GM19023 (cell line): ENCODE results near the gene CSNK2B.
A peak's percentile ranks its signal among the peaks of the same experiment; 100 is the strongest.

Experiments
- ATAC-seq: cut with Tn5 transposase; IDR thresholded peaks from one replicate; pipeline ENCODE4 v1.9.1; 2021; ENCODE audit warnings: mild to moderate bottlenecking, moderate library complexity; ENCODE audit not compliant: unreplicated experiment

Gene CSNK2B

GRCh38 chr6:31665501-31666336 lies at the start of gene CSNK2B:
CSNK2B (plus strand) TSS chr6:31666080; CDS start chr6:31666832, 752 bp downstream.
- peak; percentile 83 for ATAC-seq

- no peak for ATAC-seq
Observed at GRCh38 chr6:31617010-31617409, 48.9 kb upstream of the CSNK2B start.

- peak; percentile 81 for ATAC-seq
Observed at GRCh38 chr6:31619805-31620585, 45.9 kb upstream of the CSNK2B start.

GRCh38 chr6:31620586-31621319 lies 45.1 kb upstream of the CSNK2B start, which contains the start of gene PRRC2A:
PRRC2A (plus strand) TSS chr6:31620715; CDS start chr6:31622790, 2,075 bp downstream.
- peak; percentile 34 for ATAC-seq

- no peak for ATAC-seq
Observed at GRCh38 chr6:31621320-31621939, 44.5 kb upstream of the CSNK2B start.

- ATAC-seq = no peak
Observed at GRCh38 chr6:31621991-31622390, 43.9 kb upstream of the CSNK2B start.

- no peak for ATAC-seq
Observed at GRCh38 chr6:31622684-31623091, 43.2 kb upstream of the CSNK2B start.

GRCh38 chr6:31624070-31624469 lies 41.8 kb upstream of the CSNK2B start:
- ATAC-seq = no peak

GRCh38 chr6:31626952-31627351 lies 38.9 kb upstream of the CSNK2B start:
- ATAC-seq = no peak

- no peak for ATAC-seq
Observed at GRCh38 chr6:31627690-31628287, 38.1 kb upstream of the CSNK2B start.

- no peak for ATAC-seq
Observed at GRCh38 chr6:31629014-31629413, 36.9 kb upstream of the CSNK2B start.

GRCh38 chr6:31630177-31630934 lies 35.5 kb upstream of the CSNK2B start:
- ATAC-seq = no peak

GRCh38 chr6:31631209-31631608 lies 34.7 kb upstream of the CSNK2B start:
- ATAC-seq = no peak

- no peak for ATAC-seq
Observed at GRCh38 chr6:31631681-31632278, 34.1 kb upstream of the CSNK2B start.

- ATAC-seq = no peak
Observed at GRCh38 chr6:31632279-31632946, 33.5 kb upstream of the CSNK2B start.

GRCh38 chr6:31633447-31633846 lies 32.4 kb upstream of the CSNK2B start:
- no peak for ATAC-seq

GRCh38 chr6:31634131-31634530 lies 31.7 kb upstream of the CSNK2B start:
- ATAC-seq = no peak

- no peak for ATAC-seq
Observed at GRCh38 chr6:31634969-31635575, 30.8 kb upstream of the CSNK2B start.
